ENCODE results near the gene AGBL1.

Gene AGBL1

GRCh38 chr15:86959254-86959653, 879.6 kb downstream of the AGBL1 start:
- TF ChIP-seq CTCF (IDR thresholded peaks at IDR 0.05) = no peak
- no peaks in the 10 kb centered on the region for H3K36me3 ChIP-seq
- no peak overlapping the region for H3K27ac ChIP-seq
- H3K9me3 ChIP-seq = no peaks in the 10 kb centered on the region
- H3K4me1 ChIP-seq (ENCODE audit: control insufficient read depth in 1 of 2, insufficient read depth in 1 of 2, low read depth in 1 of 2, low read length in 1 of 2) = no peaks in the 10 kb centered on the region
- no peaks in the 10 kb centered on the region for H3K27me3 ChIP-seq
- no peak overlapping the region for H3K4me3 ChIP-seq (ENCODE audit: low read depth in 1 of 2, low read length in 1 of 2)

- Histone ChIP-seq H3K27me3 (no peaks in the 10 kb centered on the region), H3K9me3 (no peaks in the 10 kb centered on the region), H3K36me3 (no peaks in the 10 kb centered on the region), H3K4me3 (ENCODE audit: low read depth in 1 of 2, low read length in 1 of 2) (no peak overlapping the region), H3K4me1 (ENCODE audit: control insufficient read depth in 1 of 2, insufficient read depth in 1 of 2, low read depth in 1 of 2, low read length in 1 of 2) (no peaks in the 10 kb centered on the region), H3K27ac (no peak overlapping the region)
- no peak for TF ChIP-seq CTCF (IDR thresholded peaks at IDR 0.05)
Observed at GRCh38 chr15:86961669-86962068, 882.0 kb downstream of the AGBL1 start.

- no peaks in the 10 kb centered on the region for H3K36me3 ChIP-seq
- no peaks in the 10 kb centered on the region for H3K27me3 ChIP-seq
- no peak overlapping the region for H3K4me3 ChIP-seq (ENCODE audit: low read depth in 1 of 2, low read length in 1 of 2)
- no peak overlapping the region for H3K27ac ChIP-seq
- no peak for TF ChIP-seq CTCF (IDR thresholded peaks at IDR 0.05)
- no peaks in the 10 kb centered on the region for H3K4me1 ChIP-seq (ENCODE audit: control insufficient read depth in 1 of 2, insufficient read depth in 1 of 2, low read depth in 1 of 2, low read length in 1 of 2)
- H3K9me3 ChIP-seq = no peaks in the 10 kb centered on the region
Observed at GRCh38 chr15:86964271-86964670, 884.6 kb downstream of the AGBL1 start.

- Histone ChIP-seq H3K27me3 (no peaks in the 10 kb centered on the region), H3K9me3 (no peaks in the 10 kb centered on the region), H3K27ac (no peak overlapping the region), H3K4me3 (ENCODE audit: low read depth in 1 of 2, low read length in 1 of 2) (no peak overlapping the region), H3K4me1 (ENCODE audit: control insufficient read depth in 1 of 2, insufficient read depth in 1 of 2, low read depth in 1 of 2, low read length in 1 of 2) (no peaks in the 10 kb centered on the region), H3K36me3 (no peaks in the 10 kb centered on the region)
- TF ChIP-seq CTCF (IDR thresholded peaks at IDR 0.05) = no peak
Observed at GRCh38 chr15:86968244-86968643, 888.6 kb downstream of the AGBL1 start.

GRCh38 chr15:86969364-86969763, 889.7 kb downstream of the AGBL1 start:
- no peak overlapping the region for H3K4me3 ChIP-seq (ENCODE audit: low read depth in 1 of 2, low read length in 1 of 2)
- no peaks in the 10 kb centered on the region for H3K27me3 ChIP-seq
- H3K36me3 ChIP-seq = no peaks in the 10 kb centered on the region
- no peak for TF ChIP-seq CTCF (IDR thresholded peaks at IDR 0.05)
- H3K4me1 ChIP-seq (ENCODE audit: control insufficient read depth in 1 of 2, insufficient read depth in 1 of 2, low read depth in 1 of 2, low read length in 1 of 2) = no peaks in the 10 kb centered on the region
- no peak overlapping the region for H3K27ac ChIP-seq
- H3K9me3 ChIP-seq = no peaks in the 10 kb centered on the region

GRCh38 chr15:86973284-86973844, 893.7 kb downstream of the AGBL1 start:
- Histone ChIP-seq H3K4me3 (ENCODE audit: low read depth in 1 of 2, low read length in 1 of 2) (no peak overlapping the region), H3K4me1 (ENCODE audit: control insufficient read depth in 1 of 2, insufficient read depth in 1 of 2, low read depth in 1 of 2, low read length in 1 of 2) (no peaks in the 10 kb centered on the region), H3K36me3 (no peaks in the 10 kb centered on the region), H3K27ac (no peak overlapping the region), H3K27me3 (no peaks in the 10 kb centered on the region), H3K9me3 (no peaks in the 10 kb centered on the region)
- no peak for TF ChIP-seq CTCF (IDR thresholded peaks at IDR 0.05)
